MG63 (cell line): ENCODE results near the gene AIM2. TPM values are rescaled to one million over a fixed set of nuclear protein-coding genes. Genes with fewer than 3 reads are reported as not detected.
"Not testable (repeated sequence)": the region's sequence is repeated elsewhere in the genome, so short reads cannot be mapped to it uniquely, and the experiment has no call there.

Experiments used
- DNase-seq: peaks from one replicate; pipeline ENCODE4 v3.0.0-alpha.2; 2020
- H3K27me3 ChIP-seq: fragments of 250-450 bp; sonication (Bioruptor Pico); 2 replicates; pipeline ENCODE4 v1.5.1; 2020; ENCODE audit warnings: mild to moderate bottlenecking, moderate library complexity
- H3K36me3 ChIP-seq: fragments of 250-450 bp; sonication (Bioruptor Pico); 2 replicates; pipeline ENCODE4 v1.5.1; 2020; ENCODE audit warnings: mild to moderate bottlenecking, moderate library complexity
- H3K4me3 ChIP-seq: fragments of 250-450 bp; sonication (Bioruptor Pico); 2 replicates; pipeline ENCODE4 v1.5.1; 2020; ENCODE audit warnings: mild to moderate bottlenecking, moderate library complexity
- H3K9me3 ChIP-seq: fragments of 250-450 bp; sonication (Bioruptor Pico); 2 replicates; pipeline ENCODE4 v1.5.1; 2020; ENCODE audit warnings: mild to moderate bottlenecking, moderate library complexity
- total RNA-seq: library from RNA; depleted of rRNA; stranded (reverse); fragments of >200 nt; shearing (Covaris generic); gene quantifications from 2 replicates; pipeline ENCODE4 v1.2.3, GENCODE V29; 2014; ENCODE audit warnings: low replicate concordance

AIM2 gene
- total RNA-seq, 1 experiment from 2014 or later, result not detected

DNA sequence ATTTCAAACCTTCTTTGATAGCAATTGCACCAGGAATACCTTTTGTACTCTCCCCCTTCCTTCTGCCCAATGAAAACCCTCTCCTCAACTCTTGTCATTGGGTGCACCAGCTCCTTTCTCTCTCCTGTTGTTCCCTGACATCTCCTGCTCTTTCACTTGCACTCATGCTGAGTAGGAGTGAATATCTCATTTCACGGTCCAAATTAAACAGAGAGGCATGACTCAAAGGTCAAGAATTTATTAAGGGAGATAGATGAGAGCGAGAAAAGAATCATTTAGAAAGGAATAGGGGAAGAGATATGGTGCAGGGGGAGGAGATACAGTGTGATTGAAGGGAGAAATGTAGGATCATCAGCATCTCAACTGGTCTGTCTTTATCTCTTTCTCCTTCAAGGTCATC is 22.1 kb downstream of the AIM2 start:
- no peak overlapping the region for H3K4me3 ChIP-seq
- no peaks in the 10 kb centered on the region for H3K27me3 ChIP-seq
- no peaks in the 10 kb centered on the region for H3K9me3 ChIP-seq
- peaks cover 51% of the 10 kb centered on the region for H3K36me3 ChIP-seq
- no peak for DNase-seq

DNA sequence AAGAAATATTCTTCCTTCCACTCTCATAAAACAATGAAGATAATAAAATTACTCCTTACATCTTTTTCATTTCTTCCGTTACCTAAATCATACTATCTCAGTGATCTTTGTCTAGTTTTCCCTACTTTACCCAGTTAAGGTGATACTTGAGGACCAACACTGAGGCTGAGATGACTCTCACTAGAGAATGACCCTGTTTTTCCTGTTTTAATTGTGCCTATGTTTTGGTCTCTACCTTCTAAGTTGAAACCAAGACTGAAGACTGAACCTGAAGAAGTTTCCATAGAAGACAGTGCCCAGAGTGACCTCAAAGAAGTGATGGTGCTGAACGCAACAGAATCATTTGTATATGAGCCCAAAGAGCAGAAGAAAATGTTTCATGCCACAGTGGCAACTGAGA is 25.1 kb downstream of the AIM2 start:
- peaks cover 61% of the 10 kb centered on the region for H3K36me3 ChIP-seq
- no peak for DNase-seq

DNA sequence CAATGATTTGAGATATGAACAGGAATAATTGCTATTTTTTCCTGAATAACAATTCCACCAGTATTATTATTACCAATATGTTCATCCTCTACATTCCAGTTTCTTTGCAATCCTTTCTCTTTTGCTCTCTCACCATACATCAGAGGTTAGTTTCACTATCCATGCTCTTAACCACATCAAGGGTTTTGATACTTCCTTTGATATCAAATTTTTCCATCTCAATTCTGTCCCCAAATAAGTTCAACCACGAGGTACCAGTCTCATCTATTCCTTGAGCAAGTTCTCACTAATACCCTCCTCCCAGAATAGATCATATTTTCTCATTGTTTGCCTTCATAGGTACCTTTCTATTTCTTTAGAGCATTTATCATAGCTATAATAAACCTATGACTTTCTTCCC is 30.1 kb downstream of the AIM2 start:
- peaks cover 48% of the 10 kb centered on the region for H3K36me3 ChIP-seq

More for the DNA sequence above, 25.1 kb downstream of the AIM2 start:
- no peaks in the 10 kb centered on the region for H3K9me3 ChIP-seq
- H3K27me3 ChIP-seq, result no peaks in the 10 kb centered on the region
- no peak overlapping the region for H3K4me3 ChIP-seq

DNA sequence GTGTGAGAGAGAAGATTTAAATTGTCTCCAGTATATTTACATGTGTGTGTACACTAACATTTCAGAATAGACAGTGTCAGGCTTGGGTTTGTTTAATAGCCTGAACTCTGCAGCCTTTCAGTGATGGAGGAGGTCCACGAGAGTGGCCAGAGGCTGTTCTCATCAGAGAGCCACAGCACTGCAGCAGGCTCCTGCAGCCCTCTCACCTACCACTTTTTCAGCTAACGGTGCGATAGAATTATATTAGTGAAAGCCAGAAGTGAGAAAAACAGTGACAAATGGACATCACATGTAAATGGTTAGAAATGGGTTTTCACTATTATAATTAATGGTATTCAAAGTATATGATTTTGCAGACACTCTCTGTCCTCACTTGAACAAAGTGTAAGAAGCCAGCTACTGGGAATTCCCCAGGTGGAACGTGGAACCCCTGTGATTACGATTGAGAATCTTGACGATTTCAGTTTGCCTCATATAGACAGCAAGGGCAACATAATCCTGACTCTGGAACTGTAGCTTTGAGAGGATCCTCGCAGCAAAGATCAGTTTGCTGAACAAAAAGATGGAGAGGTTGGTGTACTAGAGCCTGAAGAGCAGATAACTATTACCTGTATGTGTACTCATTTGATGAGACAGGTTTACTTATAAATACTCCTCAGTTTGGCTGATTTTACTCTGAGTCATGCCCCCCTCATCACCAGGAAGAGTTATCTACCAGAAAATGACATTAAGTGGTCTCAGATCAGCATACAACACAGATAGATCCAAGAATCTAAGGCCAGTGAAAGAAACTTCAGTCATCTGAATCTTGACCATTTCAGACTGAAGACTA is 35.5 kb downstream of the AIM2 start:
- Histone ChIP-seq H3K4me3 (no peak overlapping the region), H3K36me3 (peaks cover 59% of the 10 kb centered on the region), H3K27me3 (no peaks in the 10 kb centered on the region), H3K9me3 (no peaks in the 10 kb centered on the region)
- DNase-seq, result no peak

More for the DNA sequence above, 30.1 kb downstream of the AIM2 start:
- not testable (repeated sequence) for H3K9me3 ChIP-seq, H3K4me3 ChIP-seq, H3K27me3 ChIP-seq, DNase-seq

DNA sequence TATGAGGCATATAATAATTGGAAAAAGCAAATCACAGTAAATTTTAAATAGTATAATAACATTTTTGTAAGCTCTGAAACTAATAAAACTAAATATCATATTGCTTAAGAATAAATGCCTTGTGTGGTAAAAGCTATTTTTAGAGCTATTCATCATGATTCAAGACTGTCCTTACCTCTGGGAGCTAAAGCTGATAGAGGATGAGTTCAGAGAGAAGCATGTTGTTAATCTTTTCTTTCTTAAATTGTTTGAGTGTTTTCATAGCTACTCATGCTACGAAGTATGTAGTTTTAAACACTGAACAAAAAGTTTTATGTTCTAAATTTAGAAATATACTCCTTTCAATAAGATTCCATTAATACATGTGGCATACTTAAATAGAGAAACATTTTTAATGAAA is 36.4 kb downstream of the AIM2 start:
- no peak overlapping the region for H3K4me3 ChIP-seq
- H3K9me3 ChIP-seq, result no peaks in the 10 kb centered on the region
- no peaks in the 10 kb centered on the region for H3K27me3 ChIP-seq
- peaks cover 60% of the 10 kb centered on the region for H3K36me3 ChIP-seq
- DNase-seq, result no peak

DNA sequence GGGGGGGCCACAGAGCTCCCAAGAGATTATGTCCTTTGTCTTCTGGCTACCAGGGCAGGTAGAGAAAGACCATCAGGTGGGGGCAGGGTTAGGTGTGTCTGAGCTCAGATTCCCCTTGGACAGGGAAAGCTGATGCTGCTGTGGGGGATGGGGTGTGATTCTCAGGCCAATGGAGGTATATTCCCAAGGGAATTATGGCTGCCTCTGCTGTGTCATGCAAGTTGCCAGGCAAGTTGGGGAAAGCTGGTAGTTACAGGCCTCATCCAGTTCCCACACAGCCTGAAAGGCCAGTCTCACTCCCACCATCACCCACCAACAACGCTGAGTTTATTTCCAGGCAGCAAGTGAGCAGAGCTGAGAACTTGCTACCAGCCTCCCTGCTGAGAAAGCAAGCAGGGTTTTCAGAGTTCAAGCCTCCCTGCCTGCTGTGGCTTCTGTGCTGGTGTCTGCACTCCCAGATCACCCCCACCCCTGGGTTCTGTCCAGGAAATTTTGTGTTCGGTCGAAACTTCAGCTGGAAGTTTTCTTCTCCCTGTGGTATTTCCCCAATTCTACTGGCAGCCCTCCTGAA is 45.6 kb downstream of the AIM2 start:
- H3K27me3 ChIP-seq, result no peaks in the 10 kb centered on the region
- H3K36me3 ChIP-seq, result peaks cover 59% of the 10 kb centered on the region
- no peak overlapping the region for H3K4me3 ChIP-seq
- no peaks in the 10 kb centered on the region for H3K9me3 ChIP-seq
- no peak for DNase-seq

DNA sequence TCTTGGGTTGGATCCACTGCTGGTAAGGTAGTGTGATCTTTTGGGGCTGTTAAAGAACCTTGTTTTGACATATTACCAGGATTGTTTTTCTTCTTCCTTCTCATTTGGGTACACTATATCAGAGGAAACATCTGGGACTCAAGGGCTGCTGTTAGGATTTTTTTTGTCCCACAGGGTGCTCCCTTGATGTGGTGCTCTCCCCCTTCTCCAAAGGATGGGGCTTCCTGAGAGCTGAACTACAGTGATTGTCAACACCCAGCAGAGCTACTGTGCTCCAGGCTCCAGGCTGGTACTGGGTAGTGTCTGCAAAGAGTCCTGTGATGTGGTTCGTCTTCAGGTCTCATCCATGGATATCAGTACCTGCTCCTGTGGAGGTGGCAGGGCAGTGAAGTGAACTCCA is 46.3 kb downstream of the AIM2 start:
- Histone ChIP-seq H3K36me3 (peaks cover 59% of the 10 kb centered on the region), H3K9me3 (no peaks in the 10 kb centered on the region), H3K4me3 (no peak overlapping the region), H3K27me3 (no peaks in the 10 kb centered on the region)
- DNase-seq, result no peak

DNA sequence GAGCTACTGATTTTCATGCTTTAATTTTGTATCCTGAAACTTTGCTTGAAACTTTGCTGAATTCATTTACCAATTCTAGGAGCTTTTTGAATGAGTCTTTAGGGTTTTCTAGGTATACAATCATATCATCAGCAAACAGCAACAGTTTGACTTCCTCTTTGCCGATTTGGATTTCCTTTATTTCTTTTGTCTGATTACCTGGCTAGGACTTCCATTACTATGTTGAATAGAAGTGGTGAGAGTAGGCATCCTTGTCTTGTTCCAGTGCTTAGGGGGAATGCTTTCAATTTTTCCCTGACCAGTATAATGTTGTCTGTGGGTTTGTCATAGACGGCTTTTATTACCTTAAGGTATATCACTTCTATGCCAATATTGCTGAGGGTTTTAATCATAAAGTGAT is 49.7 kb downstream of the AIM2 start:
- not testable (repeated sequence) for H3K9me3 ChIP-seq, DNase-seq
- H3K36me3 ChIP-seq, result peaks cover 39% of the 10 kb centered on the region

DNA sequence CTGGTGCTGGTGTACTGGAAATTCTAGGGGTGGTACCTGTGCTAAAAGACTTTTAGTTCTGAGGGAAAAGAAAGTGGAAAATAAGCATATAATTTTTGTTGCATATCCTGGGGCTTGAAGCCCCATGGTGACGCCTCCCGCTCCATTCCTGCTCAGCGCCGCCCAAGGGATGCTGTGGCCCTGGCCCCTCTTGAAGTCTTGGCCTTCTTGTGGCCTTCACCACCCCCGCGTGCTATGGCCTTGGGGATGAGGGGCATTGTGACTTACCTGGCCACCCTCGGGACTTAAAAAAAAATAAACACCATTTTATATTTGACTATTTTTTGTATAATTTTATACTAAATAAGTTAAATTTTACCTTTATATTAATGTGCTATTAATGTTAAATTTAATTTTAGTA is 51.5 kb downstream of the AIM2 start:
- Histone ChIP-seq H3K9me3 (no peaks in the 10 kb centered on the region), H3K27me3 (no peaks in the 10 kb centered on the region), H3K4me3 (no peak overlapping the region), H3K36me3 (peaks cover 41% of the 10 kb centered on the region)
- DNase-seq, result no peak

More for the DNA sequence above, 49.7 kb downstream of the AIM2 start:
- not testable (repeated sequence) for H3K4me3 ChIP-seq, H3K27me3 ChIP-seq

DNA sequence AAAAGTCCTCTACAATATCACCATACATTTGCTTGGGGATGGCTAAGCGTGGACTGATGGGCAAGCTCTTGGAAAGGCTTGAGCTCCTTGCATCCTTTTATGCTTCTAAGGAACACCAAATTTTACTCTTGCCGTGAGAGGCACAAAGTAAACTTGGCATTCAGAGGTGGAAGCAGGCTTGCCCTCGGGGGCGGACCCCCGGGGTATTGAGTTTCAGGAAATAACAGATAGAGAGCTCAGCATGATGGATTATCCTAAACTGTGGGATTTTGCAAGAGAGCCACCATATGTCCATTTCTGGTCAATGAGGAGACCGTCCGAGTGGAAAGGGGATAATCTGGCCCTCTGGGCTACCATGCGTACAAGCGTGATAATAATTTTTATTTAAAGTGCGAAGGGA is 52.8 kb downstream of the AIM2 start:
- H3K36me3 ChIP-seq, result peaks cover 36% of the 10 kb centered on the region
- no peak overlapping the region for H3K4me3 ChIP-seq
- no peak for DNase-seq
- no peaks in the 10 kb centered on the region for H3K27me3 ChIP-seq
- H3K9me3 ChIP-seq, result no peaks in the 10 kb centered on the region

DNA sequence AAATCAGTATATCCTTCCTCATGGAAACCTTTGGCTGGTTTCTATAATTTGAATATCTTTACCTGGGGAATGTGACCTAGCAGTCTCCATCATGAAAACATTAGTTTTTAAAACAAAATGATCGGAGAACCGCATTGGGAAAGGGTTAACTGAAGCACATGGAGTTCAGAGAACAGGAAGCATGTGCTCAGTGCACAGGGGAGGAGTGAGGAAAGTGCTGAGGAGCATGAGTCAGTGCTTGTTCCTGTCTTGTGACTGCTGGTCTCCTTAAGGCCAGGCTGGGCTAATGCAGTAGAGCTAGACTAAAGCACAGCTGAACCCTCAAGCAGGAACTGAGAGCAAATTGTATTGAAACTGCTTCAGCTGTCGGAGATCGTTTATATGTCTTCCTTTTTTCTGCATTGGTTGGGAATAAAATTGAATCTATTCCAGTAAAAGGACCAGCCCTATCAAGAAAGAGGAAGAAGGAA is 61.1 kb downstream of the AIM2 start:
- no peaks in the 10 kb centered on the region for H3K9me3 ChIP-seq
- peak; percentile 74 for DNase-seq
- H3K4me3 ChIP-seq, result no peak overlapping the region
- peaks cover 63% of the 10 kb centered on the region for H3K36me3 ChIP-seq
- H3K27me3 ChIP-seq, result no peaks in the 10 kb centered on the region

DNA sequence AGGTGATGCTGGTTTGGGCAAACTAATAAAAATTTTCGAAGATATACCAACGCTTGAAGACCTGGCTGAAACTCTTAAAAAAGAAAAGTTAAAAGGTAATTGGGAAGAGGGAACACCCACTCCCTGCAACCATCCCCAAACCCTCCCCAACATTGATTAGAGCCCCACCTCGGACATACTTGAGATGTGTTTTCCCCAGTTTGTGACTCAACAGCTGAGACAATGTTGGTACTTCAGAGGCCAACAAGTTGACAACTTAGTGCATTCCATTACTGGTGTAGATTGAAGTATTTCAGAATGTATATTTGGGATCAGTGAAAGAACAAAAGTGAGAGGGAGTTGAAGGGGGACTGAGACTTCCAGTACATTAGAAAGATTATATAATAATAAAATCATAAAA is 61.7 kb downstream of the AIM2 start:
- Histone ChIP-seq H3K4me3 (no peak overlapping the region), H3K36me3 (peaks cover 58% of the 10 kb centered on the region), H3K27me3 (no peaks in the 10 kb centered on the region), H3K9me3 (no peaks in the 10 kb centered on the region)
- no peak for DNase-seq

DNA sequence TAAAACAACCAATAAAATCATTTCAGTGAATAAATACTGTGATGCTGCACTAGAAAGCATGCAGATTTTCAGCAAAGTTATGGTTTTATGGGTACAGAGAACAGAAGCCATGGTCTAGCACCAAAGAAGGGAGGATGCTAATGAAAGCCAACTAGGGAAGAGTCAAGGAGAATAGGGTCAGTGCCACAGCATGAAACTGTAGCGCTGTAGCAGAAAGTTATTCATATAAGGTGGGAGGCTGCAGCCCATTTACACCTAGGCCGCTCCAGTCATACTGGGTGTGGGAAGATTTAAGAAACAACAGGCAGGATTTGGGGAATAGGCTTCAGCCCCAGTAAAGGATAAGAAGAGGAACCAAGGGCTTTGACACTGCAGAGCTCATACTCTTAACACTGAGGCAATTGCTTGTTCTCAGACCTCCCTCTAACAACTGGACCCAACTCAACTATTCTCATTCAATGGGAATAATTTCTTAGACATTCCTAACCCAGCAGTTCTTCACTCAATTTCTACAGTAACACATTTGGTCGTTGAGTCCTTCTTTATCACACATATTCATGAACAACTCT is 62.5 kb downstream of the AIM2 start:
- Histone ChIP-seq H3K4me3 (no peak overlapping the region), H3K27me3 (no peaks in the 10 kb centered on the region), H3K9me3 (no peaks in the 10 kb centered on the region), H3K36me3 (peaks cover 55% of the 10 kb centered on the region)
- DNase-seq, result no peak

DNA sequence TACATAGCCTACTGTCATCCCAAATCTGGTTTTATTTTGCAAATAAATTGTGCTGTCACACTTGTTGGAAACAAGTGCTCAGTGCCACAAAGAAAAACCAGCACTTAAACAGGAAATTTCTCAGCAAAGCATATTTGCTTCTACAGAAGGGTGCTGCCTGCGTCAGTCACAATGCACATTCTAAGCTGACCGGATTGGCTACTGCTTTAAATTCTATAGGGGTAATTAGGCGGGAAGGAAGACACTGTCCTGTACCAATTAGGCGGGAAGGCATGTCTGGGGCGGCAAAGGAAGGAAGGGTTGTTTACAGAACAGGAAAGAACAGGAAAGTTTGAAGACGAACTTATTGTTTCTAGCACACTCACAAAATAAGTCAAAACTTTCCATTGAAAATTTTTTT is 64.1 kb downstream of the AIM2 start:
- peak overlapping the region; percentile 66 for H3K4me3 ChIP-seq
- peaks cover 39% of the 10 kb centered on the region for H3K36me3 ChIP-seq
- peak; percentile 26 for DNase-seq
- no peaks in the 10 kb centered on the region for H3K9me3 ChIP-seq
- H3K27me3 ChIP-seq, result no peaks in the 10 kb centered on the region
